ENCODE data around the gene SKAP2.

Gene SKAP2

GRCh38 chr7:26743205-26743604 lies 121.2 kb downstream of the SKAP2 start:
- no peak for DNase-seq (ENCODE audit: extremely low read depth, insufficient read length)
- TF ChIP-seq CTCF (IDR thresholded peaks at IDR 0.05; ENCODE audit: insufficient read depth, low read length, poor library complexity, severe bottlenecking) = no peak
- no peak overlapping the region for H3K4me3 ChIP-seq (replicated peaks; ENCODE audit: low read depth, low read length)
- no peaks in the 10 kb centered on the region for H3K27me3 ChIP-seq (replicated peaks; ENCODE audit: control insufficient read depth, insufficient read depth, low read length)
- no peaks in the 10 kb centered on the region for H3K36me3 ChIP-seq (ENCODE audit: control insufficient read depth, insufficient read depth, low read length)

GRCh38 chr7:26735976-26736600 lies 128.3 kb downstream of the SKAP2 start:
- H3K4me3 ChIP-seq (replicated peaks; ENCODE audit: low read depth, low read length) = no peak overlapping the region
- no peak for DNase-seq (ENCODE audit: extremely low read depth, insufficient read length)
- no peak for TF ChIP-seq CTCF (IDR thresholded peaks at IDR 0.05; ENCODE audit: insufficient read depth, low read length, poor library complexity, severe bottlenecking)
- no peaks in the 10 kb centered on the region for H3K36me3 ChIP-seq (ENCODE audit: control insufficient read depth, insufficient read depth, low read length)
- H3K27me3 ChIP-seq (replicated peaks; ENCODE audit: control insufficient read depth, insufficient read depth, low read length) = no peaks in the 10 kb centered on the region

- TF ChIP-seq CTCF (IDR thresholded peaks at IDR 0.05; ENCODE audit: insufficient read depth, low read length, poor library complexity, severe bottlenecking) = no peak
Measured at GRCh38 chr7:26729150-26729775, 135.1 kb downstream of the SKAP2 start.

GRCh38 chr7:26726051-26726450 lies 138.3 kb downstream of the SKAP2 start:
- Histone ChIP-seq H3K27me3 (replicated peaks; ENCODE audit: control insufficient read depth, insufficient read depth, low read length) (no peaks in the 10 kb centered on the region), H3K4me3 (replicated peaks; ENCODE audit: low read depth, low read length) (no peak overlapping the region), H3K36me3 (ENCODE audit: control insufficient read depth, insufficient read depth, low read length) (no peaks in the 10 kb centered on the region; the same call in 1 of the 2 replicates)
- TF ChIP-seq CTCF (IDR thresholded peaks at IDR 0.05; ENCODE audit: insufficient read depth, low read length, poor library complexity, severe bottlenecking) = no peak
- DNase-seq (ENCODE audit: extremely low read depth, insufficient read length) = no peak

More at GRCh38 chr7:26729150-26729775, 135.1 kb downstream of the SKAP2 start:
- Histone ChIP-seq H3K27me3 (replicated peaks; ENCODE audit: control insufficient read depth, insufficient read depth, low read length) (no peaks in the 10 kb centered on the region), H3K4me3 (replicated peaks; ENCODE audit: low read depth, low read length) (no peak overlapping the region), H3K36me3 (ENCODE audit: control insufficient read depth, insufficient read depth, low read length) (no peaks in the 10 kb centered on the region; the same call in 1 of the 2 replicates)
- DNase-seq (ENCODE audit: extremely low read depth, insufficient read length) = no peak

GRCh38 chr7:26724795-26725194 lies 139.6 kb downstream of the SKAP2 start:
- Histone ChIP-seq H3K36me3 (ENCODE audit: control insufficient read depth, insufficient read depth, low read length) (no peaks in the 10 kb centered on the region; the same call in 1 of the 2 replicates), H3K27me3 (replicated peaks; ENCODE audit: control insufficient read depth, insufficient read depth, low read length) (no peaks in the 10 kb centered on the region), H3K4me3 (replicated peaks; ENCODE audit: low read depth, low read length) (no peak overlapping the region)
- DNase-seq (ENCODE audit: extremely low read depth, insufficient read length) = no peak
- TF ChIP-seq CTCF (IDR thresholded peaks at IDR 0.05; ENCODE audit: insufficient read depth, low read length, poor library complexity, severe bottlenecking) = no peak
